HepG2 (cell line): Measurements from ENCODE around the gene OASL. TPM values are rescaled to one million over a fixed set of nuclear protein-coding genes. Genes with fewer than 3 reads are reported as not detected.
A peak's percentile ranks its signal among the peaks of the same experiment; 100 is the strongest.

Experiments
- ATAC-seq: fragments of 200-7000 bp; cut with Tn5 transposase; 3 replicates; pipeline ENCODE4 v1.9.1; 2020; ENCODE audit warnings: mild to moderate bottlenecking, moderate library complexity
- BruUV-seq: library from RNA; stranded (reverse); fragments of 400-500 nt; replicated peaks from 2 replicates; lab custom pipeline; 2021; lab: Mats Ljungman, UMichigan
- CTCF ChIA-PET: fragments of 300-600 bp; formaldehyde crosslinking; extraction: SDS; loops from one replicate; lab custom pipeline; 2021; ENCODE audit warnings: low total read pairs, inconsistent platforms, low intra/inter-chr PET ratio; lab: Yijun Ruan, JAX
- POLR2A ChIA-PET: fragments of 350-600 bp; sonication (Branson Sonifier 250); formaldehyde crosslinking; loops from one replicate; lab custom pipeline; 2020; ENCODE audit warnings: antibody characterized with exemption, inconsistent platforms; lab: Yijun Ruan, JAX
- DNase-seq: peaks from one replicate; pipeline ENCODE4 v3.0.0-alpha.2; 2015; ENCODE audit warnings: low spot score
- FAIRE-seq: peaks from 3 replicates; lab custom pipeline; 2011; peaks lifted over from hg19 to GRCh38; lab: Jason Lieb, UNC
- H2AFZ ChIP-seq: one replicate; pipeline ENCODE4 v1.6.1; 2011; ENCODE audit warnings: low read length, inconsistent platforms
- H3K27ac ChIP-seq: fragments of 300-600 bp; 3 replicates; pipeline ENCODE4 v1.8.0; 2011; ENCODE audit warnings: mixed run types, mild to moderate bottlenecking, mixed read lengths, low read length, inconsistent platforms; ENCODE audit not compliant: insufficient read depth; ENCODE audit errors: extremely low read length
- H3K27me3 ChIP-seq, 2 experiments: fragments of 200-600 bp in 1 of 2; 2 replicates in 1 of 2; 3 replicates in 1 of 2; pipeline versions ENCODE4 v1.6.0 to v1.8.0; 2011; ENCODE audit warnings: low read length in 2 of 2, mild to moderate bottlenecking in 2 of 2, moderate library complexity in 2 of 2, inconsistent platforms in 1 of 2; ENCODE audit not compliant: insufficient read depth in 2 of 2, control insufficient read depth in 1 of 2
- H3K36me3 ChIP-seq, 2 experiments: fragments of 200-600 bp in 1 of 2; replicated peaks in 1 of 2; 2 replicates in 1 of 2; 3 replicates in 1 of 2; pipeline versions ENCODE4 v1.5.1 to v1.8.0; 2011; ENCODE audit warnings: low read length in 2 of 2, inconsistent platforms in 1 of 2; ENCODE audit not compliant: insufficient read depth in 2 of 2, control insufficient read depth in 1 of 2
- H3K4me1 ChIP-seq: 2 replicates; pipeline ENCODE4 v1.5.1; 2012; ENCODE audit warnings: low read length, inconsistent platforms; ENCODE audit not compliant: insufficient read depth
- H3K4me2 ChIP-seq: 2 replicates; pipeline ENCODE4 v1.6.0; 2011; ENCODE audit warnings: low read depth, low read length, inconsistent platforms
- H3K4me3 ChIP-seq, 3 experiments: fragments of 200-600 bp in 1 of 3; sonication (generic), shearing (Covaris generic) in 1 of 3; replicated peaks in 1 of 3; 2 replicates each; pipeline ENCODE4 v1.5.1; 2011 to 2016; ENCODE audit warnings: low read length in 3 of 3, inconsistent platforms in 2 of 3, low read depth in 2 of 3, mild to moderate bottlenecking in 2 of 3, control low read depth in 1 of 3, mixed read lengths in 1 of 3; ENCODE audit not compliant: insufficient read depth in 1 of 3
- H3K79me2 ChIP-seq: one replicate; pipeline ENCODE4 v1.6.1; 2011; ENCODE audit warnings: low read length, inconsistent platforms; ENCODE audit not compliant: insufficient read depth
- H3K9ac ChIP-seq: 2 replicates; pipeline ENCODE4 v1.6.0; 2011; ENCODE audit warnings: mild to moderate bottlenecking, low read depth, low read length, inconsistent platforms; ENCODE audit not compliant: insufficient read depth
- H3K9me3 ChIP-seq: 2 replicates; pipeline ENCODE4 v1.5.1; 2012; ENCODE audit warnings: mild to moderate bottlenecking, low read length
- H4K20me1 ChIP-seq: 2 replicates; pipeline ENCODE4 v1.6.0; 2011; ENCODE audit warnings: inconsistent platforms, mild to moderate bottlenecking, low read length, moderate library complexity; ENCODE audit not compliant: insufficient read depth
- FOSL2 ChIP-seq: sonication (generic); formaldehyde crosslinking; IDR thresholded peaks from 2 replicates; pipeline ENCODE4 v1.4.0; 2020; ENCODE audit warnings: missing genetic modification reagents
- HNF4G ChIP-seq, 2 experiments: sonication (generic) in 1 of 2; formaldehyde crosslinking in 1 of 2; IDR thresholded peaks; 2 replicates each; pipeline versions ENCODE4 v1.4.0 to v1.6.1; 2011 to 2020; ENCODE audit warnings: borderline replicate concordance in 2 of 2, low read depth in 2 of 2, mild to moderate bottlenecking in 2 of 2, low read length in 1 of 2, missing genetic modification reagents in 1 of 2, moderate library complexity in 1 of 2
- HNRNPK ChIP-seq: fragments of 200-400 bp; formaldehyde crosslinking; IDR thresholded peaks from 2 replicates; pipeline ENCODE4 v1.6.1; 2018; ENCODE audit warnings: low read length, low read depth, moderate library complexity, mild to moderate bottlenecking; ENCODE audit not compliant: poor library complexity, severe bottlenecking
- HNRNPL ChIP-seq: fragments of 200-400 bp; formaldehyde crosslinking; IDR thresholded peaks from 2 replicates; pipeline ENCODE4 v1.6.1; 2017; ENCODE audit warnings: mild to moderate bottlenecking, low read depth, low read length
- HNRNPUL1 ChIP-seq: fragments of 200-400 bp; formaldehyde crosslinking; IDR thresholded peaks from 2 replicates; pipeline ENCODE4 v1.6.1; 2017; ENCODE audit warnings: low read depth, mild to moderate bottlenecking, low read length, moderate library complexity
- KDM1A ChIP-seq: IDR thresholded peaks from 2 replicates; pipeline ENCODE4 v1.6.1; 2016; ENCODE audit warnings: missing compliant biosample characterization
- PHF20 ChIP-seq: sonication (generic); formaldehyde crosslinking; IDR thresholded peaks from 2 replicates; pipeline ENCODE4 v1.5.0; 2020; ENCODE audit warnings: mild to moderate bottlenecking, missing genetic modification reagents
- RBFOX2 ChIP-seq: fragments of 200-400 bp; formaldehyde crosslinking; IDR thresholded peaks from 2 replicates; pipeline ENCODE4 v1.6.1; 2017; ENCODE audit warnings: low read depth, mild to moderate bottlenecking, low read length
- SRSF9 ChIP-seq: fragments of 200-400 bp; formaldehyde crosslinking; IDR thresholded peaks from 2 replicates; pipeline ENCODE4 v1.6.1; 2018; ENCODE audit warnings: borderline replicate concordance, mild to moderate bottlenecking, low read depth, low read length; ENCODE audit not compliant: insufficient read depth, poor library complexity, severe bottlenecking
- TOPORS ChIP-seq: sonication (generic); formaldehyde crosslinking; IDR thresholded peaks from 2 replicates; pipeline ENCODE4 v1.8.0; 2023; ENCODE audit warnings: mild to moderate bottlenecking, missing genetic modification reagents
- U2AF1 ChIP-seq: fragments of 200-400 bp; formaldehyde crosslinking; optimal IDR thresholded peaks from 2 replicates; pipeline ENCODE3; 2017; ENCODE audit warnings: mild to moderate bottlenecking, low read depth, low read length
- ZFP90 ChIP-seq: sonication (generic); formaldehyde crosslinking; IDR thresholded peaks from 2 replicates; pipeline ENCODE4 v1.8.0; 2022; ENCODE audit warnings: missing genetic modification reagents, mild to moderate bottlenecking, inconsistent platforms, borderline replicate concordance
- ZKSCAN1 ChIP-seq: fragments of 150-350 bp; IDR thresholded peaks from 2 replicates; pipeline ENCODE4 v1.6.1; 2014; ENCODE audit warnings: low read length
- ZNF235 ChIP-seq: sonication (generic); formaldehyde crosslinking; IDR thresholded peaks from 2 replicates; pipeline ENCODE4 v1.8.1; 2023; ENCODE audit warnings: mild to moderate bottlenecking, missing genetic modification reagents, borderline replicate concordance
- ZNF274 ChIP-seq: sonication (generic); formaldehyde crosslinking; IDR thresholded peaks from 2 replicates; pipeline ENCODE4 v1.5.1; 2020; ENCODE audit warnings: mild to moderate bottlenecking, missing genetic modification reagents
- ZNF343 ChIP-seq: sonication (generic); formaldehyde crosslinking; IDR thresholded peaks from 2 replicates; pipeline ENCODE4 v1.4.0; 2020; ENCODE audit warnings: mild to moderate bottlenecking, missing genetic modification reagents
- ZNF577 ChIP-seq: sonication (generic); formaldehyde crosslinking; IDR thresholded peaks from 2 replicates; pipeline ENCODE4 v1.4.0; 2020; ENCODE audit warnings: mild to moderate bottlenecking, low read depth, missing genetic modification reagents, borderline replicate concordance
- ZNF780A ChIP-seq: sonication (generic); formaldehyde crosslinking; IDR thresholded peaks from 2 replicates; pipeline ENCODE4 v1.8.0; 2022; ENCODE audit warnings: mild to moderate bottlenecking, missing genetic modification reagents, moderate library complexity
- ZNF788 ChIP-seq: sonication (generic); formaldehyde crosslinking; IDR thresholded peaks from 2 replicates; pipeline ENCODE4 v1.5.0; 2020; ENCODE audit warnings: mild to moderate bottlenecking, missing genetic modification reagents, borderline replicate concordance
- WGBS: methylation state at CpG from one replicate; pipeline ENCODE4 v1.1.6; 2017; ENCODE audit warnings: low lambda C conversion rate; 5-methylcytosine and 5-hydroxymethylcytosine counted together
- in situ Hi-C: cut with HindIII; loops from 2 replicates; pipeline ENCODE4 v1.10.0; 2017; ENCODE audit warnings: low pct_unique_long_range_greater_than_20kb; ENCODE audit not compliant: extremely low pct_ligation_motif_present
- intact Hi-C: fragments of 100-400 bp; cut with micrococcal nuclease; formaldehyde crosslinking; loops from one replicate; pipeline ENCODE4 v1.10.0; 2022; ENCODE audit not compliant: unreplicated experiment
- polyA plus RNA-seq, 8 experiments: library from polyadenylated mRNA; depleted of rRNA in 3 of 8; stranded (reverse) in 7 of 8; unstranded in 1 of 8; fragments of >200 nt; fragmentation: Illumina TruSeq in 4 of 8; extraction: Trizol in 4 of 8; gene quantifications; 2 replicates each; pipeline versions ENCODE4 v1.2.1 to v1.2.3, GENCODE V29; 2011 to 2016; ENCODE audit warnings: low read depth in 4 of 8, missing spikeins in 1 of 8, mixed read lengths in 1 of 8; ENCODE audit not compliant: insufficient read depth in 1 of 8
- total RNA-seq, 5 experiments: library from RNA; depleted of rRNA; stranded (reverse); fragments of >200 nt; fragmentation: Illumina TruSeq; extraction: Trizol; gene quantifications; 2 replicates each; pipeline ENCODE4 v1.2.3, GENCODE V29; 2016; ENCODE audit warnings: low read depth in 1 of 5
- TF ChIP-seq, protein P1 (sequence below): IDR thresholded peaks from 2 replicates; pipeline ENCODE4 v1.6.1; 2016; ENCODE audit warnings: low read depth

Gene OASL
- total and polyA plus RNA-seq, 2 of the 13 experiments (the other 11 are each of a cell fraction or from before 2014, with no cell fraction given): 0.11 to 0.22 TPM

GRCh38 chr12:120990487-120991055 is 48.5 kb downstream of the OASL start:
- no peak overlapping the region for H3K4me3 ChIP-seq
- no peak for ATAC-seq
- CTCF ChIA-PET: no interaction called here

GRCh38 chr12:120989687-120990086 is 49.4 kb downstream of the OASL start:
- H3K79me2 ChIP-seq: peaks cover 2% of the 10 kb centered on the region
- H3K4me1 ChIP-seq: peaks cover 15% of the 10 kb centered on the region
- intact Hi-C loops: no loop called here
- DNase-seq: no peak
- no peak overlapping the region for H3K27ac ChIP-seq
- H3K4me3 ChIP-seq: no peak overlapping the region
- TSS peak; percentile 25 for BruUV-seq
- no peak overlapping the region for H3K9ac ChIP-seq
- in situ Hi-C loops: no loop called here
- CTCF ChIA-PET: no interaction called here
- POLR2A ChIA-PET: interaction anchor here (5.5 kb wide), 1 partner anchor 10 kb away, joined by 56 read pairs; the partner anchor contains the start of gene HNF1A
- H3K36me3 ChIP-seq: peaks cover 34 to 56% of the 10 kb centered on the region in 2 experiments
- no peak overlapping the region for H3K4me2 ChIP-seq
- no peaks in the 10 kb centered on the region for H3K9me3 ChIP-seq
- H3K27me3 ChIP-seq: no peaks in the 10 kb centered on the region
- H2AFZ ChIP-seq: no peak overlapping the region
- H4K20me1 ChIP-seq: no peaks in the 10 kb centered on the region
- no peak for FAIRE-seq
- ATAC-seq: no peak
- WGBS: 96% methylated on average over 3 of the region's 3 CpGs
- TF ChIP-seq ZNF274 (CRISPR knock-in tag) (no peak), ZNF235 (no peak), PHF20 (no peak), HNF4G (IDR thresholded peaks at IDR 0.05; ENCODE audit: borderline replicate concordance, low read depth, low read length) (peak; percentile 50; the same call in 1 of the 2 replicates), HNF4G (CRISPR knock-in tag; IDR thresholded peaks at IDR 0.05; ENCODE audit: borderline replicate concordance, low read depth) (no peak), RBFOX2 (0 out of 2 replicates have a peak, but pooled peaks have one; percentile 35), HNRNPUL1 (no peak), HNRNPL (no peak), TOPORS (CRISPR knock-in tag) (no peak), ZNF577 (CRISPR knock-in tag) (no peak), U2AF1 (no peak), ZFP90 (no peak), KDM1A (peak; percentile 69; the same call in 1 of the 2 replicates), FOSL2 (no peak), ZKSCAN1 (peak; percentile 53; the same call in 1 of the 2 replicates)
- TF ChIP-seq, protein P1, sequence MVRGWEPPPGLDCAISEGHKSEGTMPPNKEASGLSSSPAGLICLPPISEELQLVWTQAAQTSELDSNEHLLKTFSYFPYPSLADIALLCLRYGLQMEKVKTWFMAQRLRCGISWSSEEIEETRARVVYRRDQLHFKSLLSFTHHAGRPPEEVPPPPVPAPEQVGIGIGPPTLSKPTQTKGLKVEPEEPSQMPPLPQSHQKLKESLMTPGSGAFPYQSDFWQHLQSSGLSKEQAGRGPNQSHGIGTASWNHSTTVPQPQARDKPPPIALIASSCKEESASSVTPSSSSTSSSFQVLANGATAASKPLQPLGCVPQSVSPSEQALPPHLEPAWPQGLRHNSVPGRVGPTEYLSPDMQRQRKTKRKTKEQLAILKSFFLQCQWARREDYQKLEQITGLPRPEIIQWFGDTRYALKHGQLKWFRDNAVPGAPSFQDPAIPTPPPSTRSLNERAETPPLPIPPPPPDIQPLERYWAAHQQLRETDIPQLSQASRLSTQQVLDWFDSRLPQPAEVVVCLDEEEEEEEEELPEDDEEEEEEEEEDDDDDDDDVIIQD: no peak

More at GRCh38 chr12:120990487-120991055, 48.5 kb downstream of the OASL start:
- no peaks in the 10 kb centered on the region for H3K27me3 ChIP-seq
- TSS peak; percentile 48 for BruUV-seq
- no peak for FAIRE-seq
- TF ChIP-seq RBFOX2 (0 out of 2 replicates have a peak, but pooled peaks have one; percentile 18), HNRNPK (peak; percentile 54), ZNF780A (no peak), SRSF9 (peak; percentile 67), ZNF343 (CRISPR knock-in tag) (no peak), ZNF788 (CRISPR knock-in tag) (no peak)
- WGBS: 96% methylated on average over 2 of the region's 2 CpGs
- H3K4me1 ChIP-seq: 0 out of 2 replicates have a peak, but pooled peaks cover 8% of the 10 kb centered on the region
- no peak for DNase-seq
- H2AFZ ChIP-seq: no peak overlapping the region
- H3K79me2 ChIP-seq: no peaks in the 10 kb centered on the region
- in situ Hi-C loops (no loop called here), intact Hi-C loops (no loop called here)
- H3K36me3 ChIP-seq: peaks cover 43 to 65% of the 10 kb centered on the region in 2 experiments
- no peak overlapping the region for H3K4me2 ChIP-seq
- no peaks in the 10 kb centered on the region for H3K9me3 ChIP-seq
- POLR2A ChIA-PET: interaction anchor here (5.5 kb wide), 1 partner anchor 11 kb away, joined by 56 read pairs; the partner anchor contains the start of gene HNF1A
- no peak overlapping the region for H3K9ac ChIP-seq
- H4K20me1 ChIP-seq: no peaks in the 10 kb centered on the region
- H3K27ac ChIP-seq: no peak overlapping the region
